ENCODE measurements around the gene SDK2. TPM values are rescaled to one million over a fixed set of nuclear protein-coding genes. Genes with fewer than 3 reads are reported as not detected.
"Not testable (repeated sequence)": the region's sequence is repeated elsewhere in the genome, so short reads cannot be mapped to it uniquely, and the experiment has no call there.

Gene SDK2
- total RNA-seq, 1 experiment from 2014 or later = not detected

DNA sequence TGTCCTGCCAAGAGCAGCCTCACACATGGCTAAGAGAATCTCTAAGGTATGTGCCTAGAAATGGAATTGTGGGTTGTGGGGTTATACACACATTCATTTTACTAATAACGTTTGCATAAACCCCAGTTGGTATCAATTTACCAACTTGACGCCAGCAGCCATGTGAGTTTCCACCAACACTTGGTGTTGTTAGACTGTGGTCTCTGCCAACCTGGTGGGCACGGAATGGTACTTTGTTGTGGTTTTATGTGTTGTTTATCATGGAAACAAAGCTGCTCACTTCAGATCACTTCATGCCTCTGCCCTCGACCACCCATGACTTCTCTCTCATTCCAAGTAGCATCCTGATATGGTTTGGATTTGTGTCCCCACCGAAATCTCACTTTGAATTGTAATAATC is 180.4 kb downstream of the SDK2 start:
- no peak for DNase-seq (ENCODE audit: low read depth)

DNA sequence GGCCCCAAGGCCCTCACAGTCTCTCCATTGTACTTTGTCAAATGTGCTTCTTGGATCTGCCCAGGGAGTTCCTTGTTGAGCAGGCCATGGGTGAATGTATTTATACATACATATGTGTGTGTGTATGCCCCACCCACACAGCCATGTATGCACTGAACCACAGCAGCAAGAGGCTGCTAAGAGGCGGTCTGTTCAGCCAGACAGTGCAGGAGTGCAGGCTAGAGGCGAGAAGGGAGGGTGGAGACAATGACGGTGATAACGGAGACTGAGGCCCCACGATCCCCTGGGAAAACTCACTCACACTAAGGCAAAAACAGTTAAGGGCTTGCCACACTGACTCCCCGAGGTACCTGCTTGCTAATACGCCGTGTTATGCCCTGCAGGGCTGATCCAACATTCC is 181.4 kb downstream of the SDK2 start:
- no peak for DNase-seq (ENCODE audit: low read depth)

DNA sequence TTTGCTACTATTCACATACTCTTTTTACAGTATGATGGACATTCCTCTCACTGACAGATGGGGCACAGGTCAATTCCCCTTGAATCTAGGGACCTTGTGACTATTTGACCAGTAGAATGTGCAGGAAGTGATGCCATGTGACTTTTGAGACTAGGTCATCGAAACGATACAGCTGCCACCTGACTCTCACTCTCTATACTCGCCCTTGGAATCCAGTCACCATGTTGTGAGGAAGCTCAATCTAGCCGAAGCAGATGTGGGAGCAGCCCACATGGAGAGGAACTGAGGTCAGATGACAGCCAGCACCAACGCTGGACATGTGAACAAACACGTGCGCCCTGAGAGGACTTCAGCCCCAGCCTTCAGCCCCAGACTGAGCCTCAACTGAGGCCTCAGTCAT is 184.3 kb downstream of the SDK2 start:
- DNase-seq (ENCODE audit: low read depth) = no peak

DNA sequence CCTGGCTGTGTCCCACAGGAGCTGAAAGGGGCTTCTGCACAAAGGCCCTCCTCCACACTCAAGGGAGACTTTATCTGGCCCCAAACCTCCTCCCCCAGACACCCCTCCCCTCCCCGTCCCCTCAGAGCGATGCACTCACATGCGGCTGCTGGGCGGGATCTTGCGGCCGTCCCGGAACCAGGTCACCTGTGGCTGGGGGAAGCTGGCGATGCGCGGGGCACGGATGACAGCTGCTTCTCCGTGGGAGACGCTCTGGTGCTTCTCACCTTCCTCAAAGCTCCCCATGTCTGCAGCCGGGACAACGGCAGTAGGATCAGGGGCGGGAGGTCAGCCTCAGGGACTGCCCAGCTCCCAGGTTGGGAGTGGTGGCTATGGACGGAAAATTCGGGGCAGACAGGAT is 188.5 kb downstream of the SDK2 start:
- DNase-seq (ENCODE audit: low read depth) = no peak

DNA sequence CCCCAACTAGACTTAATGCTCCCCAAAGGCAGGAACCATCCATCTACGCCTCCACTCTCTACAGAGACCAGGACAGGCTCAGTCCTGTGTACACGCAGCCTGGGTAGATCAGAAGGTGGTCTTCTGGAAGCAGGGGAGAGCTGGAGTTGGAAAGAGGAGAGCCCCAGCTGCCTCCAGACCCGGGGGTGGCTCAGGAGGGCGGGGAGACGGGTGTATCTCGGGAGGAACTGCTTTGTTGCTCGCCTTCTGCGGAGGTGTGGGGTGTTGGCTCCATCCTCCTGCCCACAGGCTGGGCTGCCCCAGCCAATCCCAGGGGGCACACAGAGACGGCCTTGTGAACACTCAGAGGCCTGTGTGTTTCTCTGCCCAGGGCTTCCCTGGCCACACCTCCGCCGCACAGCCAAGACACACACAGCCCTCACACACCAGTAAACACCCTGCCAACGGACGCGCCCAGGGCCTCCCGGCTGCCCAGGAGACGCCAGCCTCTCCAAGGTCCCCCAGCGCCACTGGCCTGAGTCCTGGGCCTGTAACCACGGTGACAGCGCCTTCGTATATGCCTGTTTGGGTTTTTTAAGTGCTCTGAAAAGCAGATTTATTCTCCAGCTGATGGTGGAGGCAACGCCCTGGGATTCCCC is 189.1 kb downstream of the SDK2 start:
- no peak for DNase-seq (ENCODE audit: low read depth)

DNA sequence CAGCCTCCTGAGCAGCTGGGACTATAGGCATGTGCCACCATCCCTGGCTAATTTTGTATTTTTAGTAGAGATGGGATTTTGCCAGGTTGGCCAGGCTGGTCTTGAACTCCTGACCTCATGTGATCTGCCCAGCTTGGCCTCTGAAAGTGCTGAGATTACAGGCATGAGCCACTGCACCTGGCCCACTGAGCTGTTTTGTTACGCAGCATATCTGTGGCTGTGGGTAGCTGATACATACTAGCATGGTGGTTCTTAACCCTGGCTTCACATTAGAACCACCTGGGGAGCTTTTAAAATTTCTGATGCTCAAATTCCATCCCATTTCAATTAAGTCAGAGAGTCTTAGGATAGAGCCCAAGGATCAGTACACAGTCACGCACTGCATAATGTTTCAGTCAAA is 190.8 kb downstream of the SDK2 start:
- DNase-seq (ENCODE audit: low read depth) = not testable (repeated sequence)

DNA sequence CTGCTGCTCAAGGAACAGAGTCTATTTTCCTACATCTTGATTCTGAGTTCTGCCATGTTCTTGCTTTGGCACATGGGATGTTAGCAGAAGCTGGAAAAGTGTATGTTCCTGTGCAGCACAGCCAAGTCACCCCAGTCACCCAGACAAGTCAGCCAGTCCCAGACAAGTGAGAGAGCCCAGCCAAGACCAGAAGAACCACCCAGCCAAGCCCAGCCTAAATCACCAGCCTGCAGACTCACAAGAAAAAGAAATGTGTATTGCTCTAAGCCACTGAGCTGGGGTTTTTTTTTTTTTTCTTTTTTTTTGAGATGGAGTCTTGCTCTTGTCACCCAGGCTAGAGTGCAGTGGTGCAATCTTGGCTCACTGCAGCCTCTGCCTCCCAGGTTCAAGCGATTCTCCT is 191.2 kb downstream of the SDK2 start:
- no peak for DNase-seq (ENCODE audit: low read depth)

DNA sequence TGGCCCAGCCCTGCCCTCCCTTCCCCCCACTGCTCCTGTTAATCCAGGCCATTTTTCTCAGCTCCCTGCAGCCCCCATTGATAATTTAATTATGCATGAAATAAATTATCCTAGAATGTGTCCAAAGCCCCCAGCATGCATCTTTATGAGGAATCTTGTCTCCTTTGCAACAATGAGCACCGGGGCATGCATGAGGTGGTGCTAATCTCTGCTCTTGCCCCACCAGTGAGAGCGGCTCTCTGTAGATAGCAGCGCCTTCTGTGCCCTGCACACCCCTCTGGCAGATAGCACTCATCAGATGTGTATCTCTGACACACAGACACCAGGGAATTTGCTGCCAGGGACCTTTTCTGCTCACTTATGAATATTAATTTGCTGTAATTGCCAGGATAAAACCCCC is 192.2 kb downstream of the SDK2 start:
- no peak for DNase-seq (ENCODE audit: low read depth)

DNA sequence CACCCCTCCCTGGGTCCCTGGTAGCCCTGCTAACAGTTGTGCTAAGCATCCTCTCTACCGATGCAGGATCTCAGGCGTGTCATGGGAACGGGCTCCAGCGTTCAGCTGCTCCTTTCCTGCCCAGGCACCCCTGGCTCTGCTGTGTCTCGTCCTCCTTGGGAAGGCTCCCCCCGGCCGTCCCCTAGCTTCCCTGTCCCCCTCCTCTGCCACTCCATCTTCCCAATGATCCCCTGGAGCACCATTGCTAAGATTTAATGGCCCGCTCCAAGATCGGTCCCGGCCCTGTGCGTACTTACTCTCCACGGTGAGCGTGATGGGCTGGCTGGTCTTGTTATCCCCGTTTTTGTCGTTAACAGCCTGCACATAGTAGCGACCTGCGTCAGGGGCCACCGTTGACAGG is 196.9 kb downstream of the SDK2 start:
- DNase-seq (ENCODE audit: low read depth) = no peak

DNA sequence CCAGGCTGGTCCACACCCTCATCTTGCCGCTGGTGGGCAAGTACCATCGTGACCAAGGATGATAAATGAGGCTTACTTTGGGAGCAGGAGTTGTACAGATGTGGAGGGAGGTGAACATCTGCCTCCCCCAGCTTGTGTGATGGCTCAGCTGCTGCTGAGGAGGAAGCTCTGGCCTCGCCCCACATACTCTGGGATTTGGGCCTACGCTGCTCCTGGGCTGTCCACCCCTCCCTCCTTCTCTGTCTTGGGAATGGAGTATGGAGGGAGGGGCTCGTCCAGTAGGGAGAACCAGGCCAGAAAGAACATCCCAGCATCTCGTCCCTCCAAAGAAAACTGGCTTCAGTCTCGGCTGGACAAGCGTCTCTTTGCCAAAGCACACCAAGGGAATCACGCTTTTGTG is 197.6 kb downstream of the SDK2 start:
- DNase-seq (ENCODE audit: low read depth) = no peak

DNA sequence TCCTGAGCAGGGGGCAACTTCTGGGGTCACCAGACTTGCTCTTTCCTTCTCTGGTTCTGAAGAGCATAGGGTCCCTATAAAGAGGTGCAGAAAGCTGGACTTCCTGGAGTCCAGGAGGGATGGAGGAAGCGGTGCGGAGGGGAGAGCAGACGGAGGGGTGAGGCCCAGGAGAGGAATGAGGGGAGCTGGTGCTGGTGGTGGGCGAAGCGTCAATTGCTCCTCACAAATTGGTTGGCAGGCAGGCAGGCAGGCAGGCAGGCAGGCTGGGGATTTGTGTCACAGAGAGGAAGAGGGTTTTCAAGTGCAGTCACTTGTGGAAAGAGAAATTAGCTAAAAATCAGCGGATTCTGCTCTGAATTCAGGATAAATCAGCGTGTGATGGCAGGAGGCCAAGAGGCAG is 198.8 kb downstream of the SDK2 start:
- no peak for DNase-seq (ENCODE audit: low read depth)

DNA sequence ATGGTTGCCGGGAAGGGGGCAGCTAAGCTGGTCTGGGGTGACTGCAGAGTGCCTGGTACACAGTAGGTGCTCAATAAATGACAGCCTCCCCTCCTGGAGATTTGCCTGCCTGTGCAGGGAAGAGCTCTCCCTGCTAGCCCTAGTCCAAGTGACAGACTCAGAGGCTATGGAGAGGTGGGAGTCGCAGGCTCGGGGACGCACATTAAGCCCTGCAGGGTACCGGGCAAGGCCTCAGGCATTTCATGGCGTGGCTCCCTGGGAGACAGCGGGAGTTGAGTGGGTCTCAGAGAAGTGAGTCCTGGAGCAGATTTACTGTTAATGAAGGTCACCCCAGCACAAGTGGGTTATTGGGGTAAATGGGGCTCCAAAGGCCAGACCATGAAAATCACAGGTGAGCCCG is 200.2 kb downstream of the SDK2 start:
- DNase-seq (ENCODE audit: low read depth) = no peak

DNA sequence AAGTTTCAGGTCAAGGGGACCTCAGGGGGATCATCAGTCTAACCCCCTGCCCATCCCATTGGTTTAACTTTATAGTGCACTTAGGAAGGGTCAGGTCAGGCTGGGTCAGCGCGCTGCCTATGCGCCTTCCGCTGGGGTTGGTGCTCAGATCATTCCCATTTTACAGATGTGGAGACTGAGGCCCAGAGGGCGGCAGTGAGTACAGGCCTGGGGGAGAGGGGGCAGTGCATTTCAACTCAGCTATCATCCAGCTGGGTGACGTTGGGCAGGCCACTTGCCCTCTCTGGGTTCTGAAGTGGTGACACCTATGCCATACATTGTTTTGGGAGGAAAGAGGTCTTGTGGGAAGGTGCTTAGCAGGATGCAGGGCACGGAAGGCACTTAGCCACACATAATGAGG is 204.6 kb downstream of the SDK2 start:
- no peak for DNase-seq (ENCODE audit: low read depth)

DNA sequence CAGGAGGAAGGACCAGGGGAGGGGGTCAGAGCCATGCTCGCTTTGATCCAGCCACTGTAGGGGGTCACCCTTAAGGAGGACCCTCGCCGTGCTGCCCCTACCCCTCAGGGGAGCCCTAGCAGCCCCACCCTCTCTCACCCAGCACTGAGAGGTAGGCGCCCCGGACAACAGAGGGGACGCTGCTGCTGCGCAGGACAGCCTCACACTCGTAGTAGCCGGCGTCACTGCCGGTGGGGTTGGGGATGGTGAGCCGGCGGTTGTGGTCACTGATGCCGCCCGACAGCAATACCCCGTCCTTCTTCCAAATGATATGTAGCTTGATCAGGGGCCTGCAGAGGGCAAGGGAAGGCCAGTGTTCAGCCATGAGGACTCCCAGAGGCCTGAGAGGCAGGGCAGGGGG is 206.4 kb downstream of the SDK2 start:
- no peak for DNase-seq (ENCODE audit: low read depth)

DNA sequence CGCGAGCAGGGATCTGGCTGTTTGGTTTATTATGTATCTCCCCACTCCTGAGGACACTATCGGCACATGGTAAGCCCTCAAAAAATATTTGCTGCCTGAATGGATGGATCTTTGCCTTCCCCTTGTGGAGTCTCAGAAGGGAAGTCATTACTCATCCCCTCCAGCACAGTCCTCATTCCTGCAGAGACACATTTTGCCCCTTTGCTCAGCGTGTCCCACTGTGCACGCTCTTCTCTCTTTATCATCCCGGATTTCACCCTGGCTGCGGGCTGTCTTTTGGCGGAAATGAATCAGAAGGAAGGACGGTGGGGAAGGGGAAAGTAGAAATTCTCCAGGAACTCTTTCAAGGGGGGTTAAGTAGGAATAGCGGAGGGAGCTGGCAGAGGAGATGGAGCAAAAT is 207.3 kb downstream of the SDK2 start:
- no peak for DNase-seq (ENCODE audit: low read depth)

DNA sequence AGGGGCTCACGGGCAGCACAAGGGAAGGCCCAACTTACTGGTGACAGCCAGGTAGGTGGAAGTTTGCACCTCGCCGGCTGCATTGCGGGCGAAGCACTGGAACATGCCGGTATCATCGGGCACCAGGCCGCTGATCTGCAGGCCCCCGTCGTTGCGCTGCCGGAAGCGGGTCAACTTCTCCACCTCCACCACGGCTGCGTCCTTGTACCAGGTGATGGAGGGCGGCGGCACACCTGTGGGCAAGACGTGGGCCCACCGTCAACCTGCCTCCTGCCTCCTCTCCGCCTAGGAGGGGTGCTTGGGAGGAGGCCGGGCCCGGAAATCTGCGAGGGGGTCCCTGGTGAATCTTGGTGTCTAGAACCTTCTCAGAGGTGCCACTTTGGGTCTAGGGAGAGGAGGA is 208.8 kb downstream of the SDK2 start:
- DNase-seq (ENCODE audit: low read depth) = no peak

DNA sequence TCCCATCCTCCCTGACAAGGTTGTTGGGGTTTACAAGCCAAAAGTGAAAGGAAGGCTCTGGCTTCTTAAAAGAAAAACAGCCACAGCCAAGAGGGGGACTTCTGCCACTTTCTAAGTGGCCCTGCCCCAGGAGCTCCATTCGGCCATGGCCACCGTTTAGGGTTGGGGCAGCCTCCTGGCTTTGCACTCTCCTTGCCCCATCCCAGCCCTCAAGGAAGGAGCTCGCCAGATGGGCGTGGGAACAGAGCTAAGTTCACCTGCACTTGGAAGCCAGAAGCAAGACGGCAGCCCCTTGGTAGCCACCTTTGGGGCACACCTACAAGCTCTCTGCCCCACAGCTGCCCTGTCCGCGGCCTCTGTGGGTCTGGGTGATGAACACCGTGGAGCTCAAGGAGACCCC is 210.1 kb downstream of the SDK2 start:
- no peak for DNase-seq (ENCODE audit: low read depth)

DNA sequence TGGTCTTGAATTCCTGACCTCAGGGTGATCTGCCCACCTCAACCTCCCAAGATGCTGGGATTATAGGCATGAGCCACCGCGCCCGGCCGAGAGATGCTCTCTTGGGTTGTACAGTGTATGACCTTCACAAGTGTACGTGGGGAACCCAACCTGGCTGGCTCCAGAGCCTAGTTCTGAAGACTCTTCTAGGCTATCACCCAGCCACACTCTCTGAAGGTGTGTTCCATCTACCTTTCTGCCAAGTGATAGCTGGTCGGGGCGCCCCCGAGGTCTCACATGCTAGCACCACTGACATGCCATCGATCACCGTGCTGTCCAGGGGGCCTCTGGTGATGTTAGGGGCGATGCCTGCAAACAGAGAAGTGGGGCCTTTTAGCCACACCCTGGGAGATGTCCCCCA is 210.7 kb downstream of the SDK2 start:
- no peak for DNase-seq (ENCODE audit: low read depth)

DNA sequence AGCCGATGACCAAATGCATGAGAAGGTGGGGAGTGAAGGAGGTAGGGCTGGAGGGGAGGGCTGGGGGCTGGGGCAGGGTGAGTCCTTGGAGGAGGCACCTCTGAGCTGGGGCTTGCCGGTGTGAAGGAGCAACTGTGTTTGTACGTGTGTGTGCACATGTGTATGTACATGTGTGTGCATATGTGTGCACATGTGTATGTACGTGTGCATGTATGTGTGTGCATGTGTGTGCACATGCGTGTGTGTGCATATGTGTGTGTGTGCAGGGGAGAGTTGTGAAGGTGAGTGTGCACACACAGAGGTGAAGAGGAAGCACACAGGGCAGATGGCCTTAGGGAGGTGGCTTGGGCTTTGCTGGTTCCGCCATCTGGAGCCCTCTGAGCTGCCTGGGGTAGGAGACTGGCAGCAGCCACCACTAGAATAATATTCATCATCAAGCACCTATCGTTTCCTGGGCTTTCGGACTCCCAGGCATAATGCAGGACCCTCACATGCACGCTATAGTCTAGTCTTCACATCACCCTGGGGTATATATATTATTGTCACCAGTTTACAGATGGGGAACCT is 211.5 kb downstream of the SDK2 start:
- DNase-seq (ENCODE audit: low read depth) = no peak

DNA sequence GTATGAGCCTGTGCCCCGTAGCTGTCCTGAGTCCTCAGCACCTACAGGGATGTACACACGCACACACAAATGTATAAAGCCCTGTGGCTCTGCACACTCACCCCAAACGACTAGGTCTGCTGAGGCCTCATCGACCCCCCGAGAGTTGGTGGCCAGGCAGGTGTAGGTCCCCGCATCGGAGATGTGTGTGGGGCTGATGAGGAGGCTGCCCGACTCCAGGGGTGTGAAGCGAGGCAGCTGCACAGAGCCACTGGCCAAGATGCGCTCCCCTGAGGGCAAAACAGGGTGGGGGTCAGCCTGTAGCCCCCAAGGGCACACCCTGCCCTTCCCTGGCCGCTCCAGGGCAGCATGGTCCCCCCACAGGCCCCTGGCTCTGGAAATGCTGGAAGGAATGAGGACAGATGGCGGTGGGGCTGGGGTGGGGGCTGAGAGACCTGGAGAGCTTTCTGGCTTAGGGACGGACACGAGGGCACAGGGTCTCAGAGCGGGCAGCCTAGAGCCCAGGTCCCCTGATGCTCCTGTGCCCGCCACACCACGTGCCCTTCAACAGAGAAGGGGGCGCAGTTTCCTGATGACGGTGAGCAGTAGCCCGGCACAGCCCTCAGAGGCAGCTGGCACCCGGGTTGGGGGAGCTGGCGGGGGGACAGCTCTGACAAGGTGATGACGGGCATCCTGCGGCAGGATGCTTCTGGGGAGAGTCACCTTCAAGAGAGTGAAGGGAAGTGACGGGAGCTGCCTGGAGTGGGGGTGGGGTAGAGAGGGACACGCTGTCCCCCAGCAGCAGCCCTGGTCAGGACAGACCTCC is 212.6 kb downstream of the SDK2 start:
- no peak for DNase-seq (ENCODE audit: low read depth)

DNA sequence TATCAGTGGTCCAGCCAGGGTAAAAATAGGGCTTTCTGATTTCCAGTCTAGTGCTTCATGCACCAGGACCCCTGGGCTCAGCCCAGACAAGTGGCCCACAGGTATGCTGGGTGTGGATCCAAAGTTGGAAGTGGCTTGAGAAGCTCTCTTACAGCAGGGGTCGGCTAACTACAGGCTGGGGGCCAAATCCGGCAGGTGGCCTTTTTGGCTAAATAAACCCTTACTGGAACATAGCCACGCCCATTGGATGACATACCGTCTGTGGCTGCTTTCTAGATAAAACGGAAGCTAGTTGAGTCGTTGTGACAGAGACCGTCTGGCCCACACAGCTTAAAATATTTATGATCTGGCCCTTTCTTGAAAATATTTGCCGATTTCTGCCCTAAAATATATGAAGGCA is 213.4 kb downstream of the SDK2 start:
- no peak for DNase-seq (ENCODE audit: low read depth)

DNA sequence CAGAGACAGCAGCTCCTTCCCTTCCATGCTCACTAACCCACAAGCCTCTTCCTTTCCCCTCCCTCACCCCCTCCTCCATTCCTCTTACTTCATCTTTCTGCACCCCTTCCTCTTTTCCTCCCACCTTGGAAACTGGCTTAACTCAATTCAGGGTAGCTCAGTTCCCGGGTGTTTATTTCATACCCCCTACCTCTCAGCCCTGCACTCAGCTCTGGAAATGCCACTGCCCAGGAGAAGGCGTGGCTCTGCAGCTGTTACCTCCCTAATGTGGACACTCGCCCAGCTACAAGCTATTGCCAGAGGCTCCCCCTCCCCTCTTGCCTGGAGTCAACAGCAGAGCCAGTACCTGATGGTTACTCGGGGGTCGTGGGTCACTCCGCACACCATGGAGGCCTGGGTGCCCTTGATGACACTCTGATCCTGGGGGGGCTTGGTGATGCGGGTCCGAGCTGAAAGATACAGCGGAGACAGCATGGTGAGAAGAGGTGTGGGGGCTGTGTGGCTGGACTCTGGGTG is 214.0 kb downstream of the SDK2 start:
- no peak for DNase-seq (ENCODE audit: low read depth)

Data from LHCN-M2 (cell line).